Fibroblast of skin of scalp (primary cell): ENCODE data around the gene REXO5.
A peak's percentile ranks its signal among the peaks of the same experiment; 100 is the strongest.
"Not testable (repeated sequence)": the region's sequence is repeated elsewhere in the genome, so short reads cannot be mapped to it uniquely, and the experiment has no call there.

ENCODE experiments used
- DNase-seq: peaks from one replicate; pipeline ENCODE4 v3.0.0-alpha.2; 2013

Gene REXO5

DNA sequence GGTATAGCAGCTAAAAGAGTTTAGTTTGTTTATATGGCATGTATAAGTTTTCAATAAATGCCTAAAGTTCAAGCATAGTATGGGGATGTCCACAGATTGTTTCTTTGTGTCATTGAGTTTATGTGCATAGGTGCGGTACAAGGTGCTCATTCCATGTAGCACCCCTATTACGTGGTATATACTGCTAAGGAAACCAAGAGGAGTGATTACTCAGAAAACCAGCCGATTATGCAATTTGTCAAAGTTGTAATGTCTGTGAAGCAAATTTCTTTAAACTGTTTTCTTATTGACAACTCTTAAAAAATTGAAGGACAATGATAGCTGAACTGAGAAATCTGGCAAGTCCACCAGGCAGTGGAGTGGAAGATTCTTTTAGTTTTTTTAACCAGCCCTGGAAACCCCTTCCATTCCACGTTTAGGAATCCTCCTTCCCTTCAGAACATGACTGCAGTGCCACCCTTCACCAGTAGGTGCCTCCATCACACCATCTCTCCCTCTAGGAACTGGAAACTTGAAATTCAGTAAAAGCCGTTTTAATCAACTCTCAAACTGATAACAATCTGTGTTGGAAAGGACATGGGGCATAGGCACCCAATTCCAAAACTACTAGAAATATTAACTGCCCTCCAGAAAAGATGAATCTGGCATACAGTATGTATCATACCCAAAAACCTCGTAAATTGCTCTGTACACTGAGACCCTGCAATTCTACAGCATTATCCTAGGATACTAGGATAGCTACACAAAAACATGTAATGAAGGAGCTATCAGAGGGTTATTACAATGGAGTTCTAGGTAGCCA is 43.5 kb downstream of the REXO5 start:
- DNase-seq, result peak; percentile 69

- no peak for DNase-seq
Measured at GRCh38 chr16:20850981-20851380, 44.7 kb downstream of the REXO5 start.

DNA sequence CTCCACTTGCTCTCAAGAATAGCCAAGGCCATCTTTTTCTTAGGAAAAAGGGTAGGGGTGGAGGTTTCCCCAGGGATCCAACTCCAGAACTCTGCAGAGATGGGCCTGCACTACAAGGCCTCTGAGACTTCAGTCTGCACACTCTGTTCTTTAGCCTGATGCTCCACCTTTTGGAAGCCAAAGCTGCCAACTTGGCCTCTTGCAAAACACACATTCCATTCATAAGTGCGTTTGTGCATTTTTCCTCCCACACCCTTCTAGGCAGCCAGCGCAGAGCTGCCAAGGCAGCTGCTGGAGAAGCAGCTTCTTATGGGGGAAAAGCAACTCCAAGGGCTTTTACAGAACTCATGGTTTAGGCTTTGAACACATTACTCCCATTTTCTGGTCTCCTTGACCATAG is 45.3 kb downstream of the REXO5 start:
- peak; percentile 89 for DNase-seq

- DNase-seq, result no peak
Measured at GRCh38 chr16:20853143-20853542, 46.8 kb downstream of the REXO5 start.

DNA sequence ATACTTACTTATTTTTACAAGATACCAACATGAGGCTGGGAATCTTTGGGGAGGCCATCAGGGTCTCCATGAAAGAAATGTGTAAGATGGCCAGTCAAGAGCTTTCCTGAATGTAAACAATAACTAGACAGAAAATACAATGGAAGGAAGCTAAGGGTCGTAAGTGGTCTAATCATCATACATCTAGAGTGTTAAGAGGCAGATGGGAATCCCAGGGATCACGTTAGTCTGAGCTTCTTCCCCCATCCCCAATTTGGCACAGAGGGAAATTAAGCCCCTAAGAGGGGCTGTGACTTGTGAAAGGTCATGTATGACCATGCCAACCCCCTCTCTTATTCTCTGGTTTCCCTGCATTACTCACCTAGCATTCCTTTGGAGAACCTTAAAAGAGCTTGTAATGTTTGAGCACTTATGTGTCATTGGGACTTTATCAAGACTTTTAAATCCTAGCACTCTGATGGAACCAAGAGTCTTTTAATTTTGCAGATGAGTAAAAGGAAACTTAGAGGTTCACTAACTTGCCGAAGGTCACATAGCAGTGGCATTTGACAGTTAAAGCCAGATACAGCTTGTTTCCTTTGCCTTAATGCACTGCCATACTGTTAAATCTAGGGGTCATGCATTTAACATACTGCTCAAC is 47.8 kb downstream of the REXO5 start:
- no peak for DNase-seq

GRCh38 chr16:20854963-20855362 is 48.6 kb downstream of the REXO5 start:
- no peak for DNase-seq

DNA sequence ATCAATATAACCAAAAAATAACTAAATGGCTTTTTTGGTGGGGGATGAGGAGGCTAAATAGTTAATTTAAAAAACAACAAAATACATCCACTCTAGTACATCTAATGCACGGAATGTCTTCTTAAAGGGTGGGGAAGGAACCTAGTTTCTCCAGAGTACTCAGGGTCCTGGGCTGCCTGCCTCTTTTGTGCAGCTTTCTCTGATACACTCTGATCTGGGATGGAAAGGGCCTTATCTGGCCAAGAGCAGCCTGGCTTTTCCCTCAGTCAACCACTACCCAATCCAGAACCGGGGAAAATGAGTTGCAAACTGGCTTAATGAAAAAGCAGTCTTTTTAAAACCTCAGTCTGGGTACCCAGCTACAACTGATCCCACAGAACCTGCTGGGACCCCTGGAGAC is 51.0 kb downstream of the REXO5 start:
- DNase-seq, result no peak

GRCh38 chr16:20859229-20859628 is 52.9 kb downstream of the REXO5 start:
- DNase-seq, result no peak

DNA sequence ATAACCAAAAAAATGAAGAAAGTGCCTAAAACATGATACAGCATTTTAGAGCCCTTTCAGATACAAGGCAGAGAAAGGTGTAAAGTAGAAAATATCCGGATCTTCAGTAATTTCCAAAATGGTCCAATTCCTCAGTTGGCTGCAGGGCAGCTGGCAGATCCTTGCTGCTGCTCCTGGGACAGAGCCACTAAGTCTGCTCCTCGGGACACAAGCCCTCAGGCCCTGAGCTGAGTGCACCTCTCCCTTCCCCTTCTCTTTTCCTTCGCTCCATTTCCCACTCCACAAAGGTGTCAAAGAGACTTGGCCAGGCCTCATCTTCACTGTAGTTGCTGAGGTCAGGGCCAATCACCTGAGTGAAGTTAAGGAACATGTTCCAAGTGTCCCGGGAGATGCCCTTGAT is 53.4 kb downstream of the REXO5 start:
- DNase-seq, result no peak

DNA sequence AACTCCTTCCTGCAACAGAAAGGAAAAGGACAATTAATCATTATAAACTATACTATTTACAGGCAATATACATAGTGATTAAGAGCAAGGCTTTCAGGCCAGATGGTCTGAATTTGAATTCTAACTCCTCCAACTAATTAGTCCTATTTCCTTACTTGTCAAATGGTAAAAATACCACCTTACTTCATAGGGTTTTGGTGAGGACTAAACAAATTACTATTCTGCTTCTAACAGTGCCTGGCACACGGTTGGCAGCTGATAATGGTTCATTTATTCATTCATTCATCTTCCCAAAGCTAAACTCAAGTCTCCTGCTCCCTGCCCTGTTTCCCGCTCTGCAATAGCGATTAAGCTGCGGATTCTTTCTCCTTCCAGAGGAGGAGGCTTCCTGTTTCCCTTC is 54.0 kb downstream of the REXO5 start:
- no peak for DNase-seq

DNA sequence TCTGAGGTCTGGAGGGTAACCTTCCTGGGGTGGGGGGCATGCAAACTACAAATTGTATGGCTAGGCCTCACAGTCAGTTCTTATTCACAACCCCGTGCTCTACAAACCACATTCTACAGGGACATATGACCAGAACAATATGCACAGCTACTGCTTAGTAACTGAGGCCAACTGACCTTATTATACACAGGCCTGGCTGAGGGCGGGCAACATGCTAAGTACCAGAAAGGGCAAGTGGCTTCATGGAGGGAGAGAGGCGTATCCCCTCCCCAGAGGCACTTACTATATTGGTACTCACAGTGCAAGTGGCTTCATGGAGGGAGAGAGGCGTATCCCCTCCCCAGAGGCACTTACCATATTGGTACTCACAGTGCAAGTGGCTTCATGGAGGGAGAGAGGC is 54.7 kb downstream of the REXO5 start:
- not testable (repeated sequence) for DNase-seq

DNA sequence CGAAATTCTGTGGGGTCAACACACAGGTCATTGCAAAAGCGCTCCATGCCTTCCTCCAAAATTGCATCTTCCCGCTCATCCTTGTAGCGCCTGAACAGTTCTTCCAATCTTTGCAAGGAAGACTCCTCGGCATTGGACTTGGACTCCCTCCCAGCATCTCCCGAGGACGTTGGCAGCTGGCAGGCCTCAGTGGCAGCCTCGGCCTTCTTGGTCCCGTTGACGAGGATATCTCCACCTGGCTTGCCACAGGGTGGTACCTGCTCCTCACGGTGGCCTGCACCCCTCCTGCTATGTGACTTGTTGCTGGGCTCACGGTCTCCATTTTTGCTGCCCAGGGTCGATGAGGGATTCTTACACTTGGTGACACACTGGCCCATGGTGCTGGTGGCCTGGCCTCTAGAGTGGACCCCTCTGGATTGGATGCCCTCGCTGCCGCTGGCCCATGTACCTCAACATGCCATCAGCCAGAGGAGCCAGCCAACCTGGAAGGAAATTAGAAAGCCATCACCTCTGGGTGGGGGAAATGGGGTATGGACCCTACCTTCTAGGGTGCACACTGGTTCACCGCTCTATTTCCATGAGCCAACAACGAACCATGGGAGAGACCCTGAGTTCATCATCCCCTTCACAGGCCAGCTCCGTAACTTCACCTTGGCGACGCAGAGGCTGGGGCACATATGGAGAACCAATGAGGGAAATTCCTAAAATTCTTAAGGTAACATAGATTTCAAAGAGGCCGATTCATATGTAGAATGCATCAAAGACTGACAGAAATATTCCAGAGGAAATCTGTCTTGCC is 56.0 kb downstream of the REXO5 start:
- DNase-seq, result no peak

DNA sequence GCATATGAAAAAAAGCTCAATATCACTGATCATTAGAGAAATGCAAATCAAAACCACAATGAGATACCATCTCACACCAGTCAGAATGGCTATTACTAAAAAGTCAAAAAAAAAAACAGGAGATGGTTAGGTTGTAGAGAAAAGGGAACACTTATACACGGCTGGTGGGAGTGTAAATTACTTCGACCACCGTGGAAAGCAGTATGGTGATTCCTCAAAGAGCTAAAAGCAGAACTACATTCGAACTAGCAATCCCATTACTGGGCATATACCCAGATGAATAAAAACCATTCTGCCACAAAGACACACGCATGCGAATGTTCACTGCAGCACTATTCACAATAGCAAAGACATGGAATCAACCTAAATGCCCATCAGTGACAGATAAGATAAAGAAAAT is 58.0 kb downstream of the REXO5 start:
- not testable (repeated sequence) for DNase-seq

- DNase-seq, result peak; percentile 60
Measured at GRCh38 chr16:20865420-20866131, 59.2 kb downstream of the REXO5 start.

DNA sequence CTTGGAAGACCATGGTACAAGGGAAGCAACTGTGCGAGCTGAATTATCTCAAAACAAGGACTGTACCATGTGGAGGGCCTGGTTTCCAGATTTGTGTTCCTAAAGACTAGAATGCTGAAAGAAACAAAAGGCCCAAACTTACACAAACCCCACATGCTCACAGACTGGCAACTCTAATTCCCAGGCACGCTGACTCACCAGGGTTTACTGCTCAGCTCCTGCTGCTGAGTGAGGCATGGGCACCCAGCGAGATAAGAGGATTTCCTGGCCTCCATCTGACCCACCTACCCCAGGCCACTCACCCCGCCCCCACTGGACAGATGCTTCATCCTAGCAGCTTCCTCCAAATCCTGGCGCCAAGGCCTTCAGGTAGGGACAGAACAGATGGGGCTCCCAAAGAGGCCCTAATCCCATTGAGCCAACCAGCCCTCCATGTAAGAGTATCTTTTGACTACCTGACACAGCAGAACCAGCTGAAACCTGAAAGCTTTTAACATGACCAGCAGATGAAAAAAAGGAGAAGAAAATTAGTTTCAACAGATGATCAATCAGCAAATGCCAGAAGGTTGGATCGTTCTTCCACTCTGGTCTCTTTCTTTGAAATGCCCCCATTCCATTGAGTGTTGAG is 59.9 kb downstream of the REXO5 start:
- peak; percentile 76 for DNase-seq

DNA sequence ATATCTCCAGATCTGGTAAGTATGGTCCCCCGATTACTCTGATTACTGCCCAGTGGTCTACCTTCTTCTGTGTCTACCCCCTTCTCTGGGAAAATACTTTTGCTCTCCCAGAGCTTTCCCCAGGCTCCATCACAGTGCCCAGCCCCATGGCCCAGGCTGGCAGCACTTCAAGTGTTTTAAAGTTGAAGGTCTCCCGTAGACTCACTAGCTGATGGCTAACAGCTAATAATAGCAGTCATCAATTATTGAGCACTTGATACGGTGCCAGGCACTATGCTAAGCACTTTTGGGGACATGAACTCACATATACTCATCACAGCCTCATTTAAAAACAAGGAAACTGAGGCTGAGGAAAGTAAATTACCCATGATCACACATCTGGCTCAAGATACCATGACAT is 60.5 kb downstream of the REXO5 start:
- DNase-seq, result no peak

DNA sequence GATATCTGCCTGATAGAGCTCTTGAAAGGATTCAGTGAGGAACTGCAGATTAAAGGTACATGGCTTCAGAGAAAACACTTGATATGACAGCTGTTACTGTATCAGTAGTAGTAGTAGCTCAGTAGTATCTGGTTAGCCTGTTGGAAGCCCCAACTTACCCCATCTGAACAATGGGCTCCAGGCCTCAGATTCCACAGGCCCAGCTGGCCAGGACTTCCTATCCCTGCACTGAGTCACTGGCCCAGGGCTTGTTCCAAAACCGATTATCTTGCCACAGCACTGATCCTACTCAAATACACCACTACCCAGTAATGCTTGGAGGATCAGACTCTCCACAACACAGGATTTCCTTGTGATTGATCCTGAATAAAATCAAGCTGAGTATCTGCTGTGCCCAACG is 61.3 kb downstream of the REXO5 start:
- DNase-seq, result no peak

- DNase-seq, result peak; percentile 52
Measured at GRCh38 chr16:20868890-20869289, 62.6 kb downstream of the REXO5 start.

DNA sequence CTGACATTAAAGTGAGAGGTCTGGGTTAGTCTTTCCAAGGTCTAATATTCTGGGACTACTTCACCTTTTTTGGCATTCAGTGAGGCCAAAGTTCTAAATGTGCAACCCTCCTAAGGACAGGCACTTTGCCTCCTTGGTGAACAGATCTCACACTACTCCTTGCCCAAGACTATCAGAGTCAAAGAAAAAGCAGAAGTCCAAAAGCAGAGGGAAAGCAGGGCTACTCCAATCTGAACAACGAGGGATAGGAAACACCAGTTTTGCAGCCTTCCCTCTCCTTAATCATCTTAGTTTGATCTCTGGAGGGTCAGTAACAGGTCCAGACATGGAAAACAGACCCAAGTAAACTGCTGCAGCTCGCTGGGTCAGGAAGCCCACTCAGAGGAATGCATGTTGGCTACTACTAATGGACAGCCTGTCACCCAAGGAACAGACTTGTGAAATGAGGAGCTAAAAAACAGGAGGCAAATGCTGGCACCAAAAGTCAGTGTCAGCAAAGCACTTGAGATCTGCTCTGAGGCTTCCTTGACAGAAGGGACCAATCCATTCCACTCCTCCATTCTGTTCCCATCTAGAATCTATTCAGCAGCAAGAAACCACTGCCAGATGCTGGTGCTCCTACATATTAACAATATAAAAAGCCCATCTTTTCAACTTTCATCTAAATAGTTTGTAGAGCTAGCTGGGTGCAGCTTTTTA is 63.9 kb downstream of the REXO5 start:
- DNase-seq, result no peak

DNA sequence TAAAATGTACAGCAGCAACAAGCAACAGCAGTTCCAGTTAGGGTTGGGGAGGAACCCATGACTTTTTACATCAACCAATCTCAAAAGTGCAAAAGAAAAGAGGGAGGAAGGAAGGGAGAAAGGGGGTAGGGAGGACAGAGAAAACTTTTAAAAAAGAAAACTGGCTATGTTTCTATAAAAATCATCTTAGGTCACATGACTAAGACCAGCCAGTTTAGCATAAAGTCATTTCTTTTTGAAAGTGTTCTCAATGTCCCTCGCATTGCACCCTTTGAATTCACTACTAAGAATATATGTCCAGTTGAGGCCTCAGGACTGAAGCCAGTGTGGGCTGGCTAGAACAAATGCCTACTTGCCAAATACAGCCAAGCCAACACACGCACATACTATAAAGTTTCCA is 64.9 kb downstream of the REXO5 start:
- no peak for DNase-seq

DNA sequence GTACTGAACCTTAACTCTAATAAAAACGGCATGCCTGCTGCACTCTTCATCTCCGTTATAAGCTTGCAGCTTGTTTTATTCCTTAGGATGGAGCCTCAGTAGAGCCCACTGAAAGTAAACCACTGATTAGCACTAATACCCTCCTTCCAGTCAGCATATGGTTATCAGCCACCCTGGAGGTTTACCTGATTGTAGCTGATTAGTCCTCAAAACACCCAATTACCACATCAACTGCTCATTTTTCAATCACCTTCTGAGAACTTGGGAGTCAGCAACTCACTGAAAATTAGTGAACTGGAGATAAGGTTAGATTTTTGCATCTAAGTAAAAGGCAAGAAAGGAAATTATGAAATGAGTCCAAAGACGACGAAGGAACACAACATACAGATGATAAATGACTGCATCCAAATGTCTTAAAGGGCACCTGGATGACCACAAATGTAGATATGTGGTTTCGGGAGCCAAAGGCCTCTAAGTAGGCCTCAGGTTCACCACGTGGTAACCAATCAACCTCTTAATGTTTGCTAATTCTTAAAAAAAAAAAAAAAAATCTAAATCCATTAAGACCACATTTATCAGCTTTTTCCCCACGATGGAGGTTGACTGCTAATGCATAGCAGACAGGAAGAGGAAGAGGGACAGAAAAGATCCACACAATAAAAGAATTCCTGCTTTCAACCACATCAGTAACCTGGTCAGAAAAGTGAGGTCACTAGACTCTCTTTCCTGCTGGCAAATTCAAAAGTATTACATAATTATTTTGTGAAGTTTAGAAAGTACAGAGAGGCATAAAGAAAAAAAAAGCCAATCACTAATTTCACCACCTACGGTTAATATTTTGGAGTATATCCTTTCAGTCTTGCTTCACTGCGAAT is 65.9 kb downstream of the REXO5 start:
- no peak for DNase-seq
